ENCODE measurements around the gene FGF14. TPM values are rescaled to one million over a fixed set of nuclear protein-coding genes. Genes with fewer than 3 reads are reported as not detected.

FGF14 gene
- total and polyA plus RNA-seq, 4 donors = 19.3 to 59.7 (median 38.0) TPM

DNA sequence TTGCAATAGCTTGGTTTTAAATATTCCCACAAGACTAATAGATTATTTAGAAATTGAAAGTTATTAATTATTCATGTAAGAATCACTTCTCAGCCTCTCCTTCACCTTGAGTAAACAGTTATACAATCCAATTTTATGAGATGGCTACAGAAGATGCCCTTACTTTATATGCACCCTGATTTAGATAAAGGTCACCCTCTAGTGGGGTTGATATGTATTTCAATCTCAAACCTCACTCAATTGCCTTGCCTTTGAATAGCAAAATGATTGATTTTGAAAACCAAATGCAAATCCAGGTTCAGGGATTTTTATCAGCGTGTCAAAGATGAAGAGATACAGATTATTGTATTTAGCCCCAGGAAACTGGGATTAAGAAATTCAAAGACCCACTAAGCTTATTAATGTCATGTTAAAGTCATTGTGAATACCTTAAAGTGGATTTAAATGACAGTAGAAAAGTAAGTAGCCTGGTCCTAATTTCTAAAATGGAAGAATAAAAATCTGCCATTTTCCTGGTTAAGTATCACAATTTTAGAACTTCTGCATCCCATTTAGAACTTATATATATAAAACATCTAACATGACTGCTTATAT is 644.3 kb downstream of the FGF14 start:
- Histone ChIP-seq H3K27me3 (ENCODE audit: control insufficient read depth, insufficient read depth, low read length) (no peaks in the 10 kb centered on the region), H3K27ac (ENCODE audit: low read depth, low read length) (no peak overlapping the region), H3K36me3 (ENCODE audit: control insufficient read depth, insufficient read depth, low read length) (no peaks in the 10 kb centered on the region), H3K4me1 (ENCODE audit: control insufficient read depth, insufficient read depth, low read length) (no peaks in the 10 kb centered on the region), H3K9me3 (ENCODE audit: control insufficient read depth, insufficient read depth, low read length) (no peaks in the 10 kb centered on the region), H3K4me3 (ENCODE audit: low read depth, low read length) (no peak overlapping the region)
- peak in 3 of 6 donors; percentile 22 to 83 (median 49) for DNase-seq (ENCODE audit: low read depth in 4 of 6, low spot score in 6 of 6)
- WGBS (ENCODE audit: insufficient coverage) = no CpG with 5 or more reads among the region's 1 CpG

DNA sequence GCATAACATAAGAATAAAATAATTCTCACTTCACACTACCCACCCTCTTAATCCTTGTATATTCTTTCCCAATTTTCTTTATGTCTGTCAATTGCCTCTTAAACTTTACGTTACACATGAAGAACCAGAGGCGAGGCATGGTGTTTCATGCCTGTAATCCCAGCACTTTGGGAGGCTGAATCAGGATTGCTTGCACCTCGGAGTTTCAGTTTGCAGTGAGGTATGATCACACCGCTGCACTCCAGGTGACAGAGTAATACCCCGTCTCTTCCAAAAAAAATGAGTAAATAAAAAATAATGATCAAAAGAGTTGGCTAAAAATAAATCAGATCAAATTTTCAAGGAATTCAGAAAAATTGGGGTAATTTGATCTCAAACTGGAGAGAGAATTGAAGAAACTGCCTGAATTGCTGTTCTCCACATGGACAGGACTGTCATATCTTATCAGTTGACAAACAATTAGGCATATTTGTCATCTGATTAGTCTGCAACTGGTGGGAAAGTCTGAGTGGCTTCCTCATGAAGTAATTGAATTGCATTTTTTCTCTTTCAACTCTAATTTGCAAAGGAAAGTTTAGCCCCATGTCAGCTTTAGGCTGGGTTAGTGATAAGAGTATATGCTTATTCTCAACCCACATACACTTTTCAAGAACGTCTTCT is 646.5 kb downstream of the FGF14 start:
- no peaks in the 10 kb centered on the region for H3K36me3 ChIP-seq (ENCODE audit: control insufficient read depth, insufficient read depth, low read length)
- H3K27me3 ChIP-seq (ENCODE audit: control insufficient read depth, insufficient read depth, low read length) = no peaks in the 10 kb centered on the region
- WGBS (ENCODE audit: insufficient coverage) = 90% methylated on average over 3 of the region's 6 CpGs
- no peak overlapping the region for H3K4me3 ChIP-seq (ENCODE audit: low read depth, low read length)
- DNase-seq (ENCODE audit: low read depth in 4 of 6, low spot score in 6 of 6) = no peak
- H3K9me3 ChIP-seq (ENCODE audit: control insufficient read depth, insufficient read depth, low read length) = no peaks in the 10 kb centered on the region
- H3K27ac ChIP-seq (ENCODE audit: low read depth, low read length) = no peak overlapping the region
- H3K4me1 ChIP-seq (ENCODE audit: control insufficient read depth, insufficient read depth, low read length) = no peaks in the 10 kb centered on the region

DNA sequence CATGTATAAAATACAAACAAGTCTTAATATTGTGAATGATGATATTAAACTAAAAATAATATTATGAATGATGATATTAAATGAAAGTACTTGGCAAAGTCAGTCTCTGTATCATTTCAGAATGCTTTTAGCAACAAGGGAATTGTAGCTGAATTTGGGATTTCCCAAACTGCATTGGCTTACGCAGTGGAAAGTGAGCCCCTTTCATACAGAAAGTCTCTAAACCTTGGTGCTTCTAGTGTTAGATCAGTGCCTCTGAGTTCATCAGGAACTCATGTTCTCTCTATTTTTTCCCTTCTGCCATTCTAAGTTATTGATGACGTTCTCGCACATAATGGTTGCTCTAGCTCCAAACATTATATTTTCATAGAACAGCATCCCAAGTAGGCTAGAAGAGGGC is 649.4 kb downstream of the FGF14 start:
- Histone ChIP-seq H3K36me3 (ENCODE audit: control insufficient read depth, insufficient read depth, low read length) (no peaks in the 10 kb centered on the region), H3K4me1 (ENCODE audit: control insufficient read depth, insufficient read depth, low read length) (no peaks in the 10 kb centered on the region), H3K4me3 (ENCODE audit: low read depth, low read length) (no peak overlapping the region), H3K27me3 (ENCODE audit: control insufficient read depth, insufficient read depth, low read length) (no peaks in the 10 kb centered on the region), H3K9me3 (ENCODE audit: control insufficient read depth, insufficient read depth, low read length) (no peaks in the 10 kb centered on the region), H3K27ac (ENCODE audit: low read depth, low read length) (no peak overlapping the region)
- WGBS (ENCODE audit: insufficient coverage) = 100% methylated on average over 1 of the region's 3 CpGs
- DNase-seq (ENCODE audit: low read depth in 4 of 6, low spot score in 6 of 6) = no peak

DNA sequence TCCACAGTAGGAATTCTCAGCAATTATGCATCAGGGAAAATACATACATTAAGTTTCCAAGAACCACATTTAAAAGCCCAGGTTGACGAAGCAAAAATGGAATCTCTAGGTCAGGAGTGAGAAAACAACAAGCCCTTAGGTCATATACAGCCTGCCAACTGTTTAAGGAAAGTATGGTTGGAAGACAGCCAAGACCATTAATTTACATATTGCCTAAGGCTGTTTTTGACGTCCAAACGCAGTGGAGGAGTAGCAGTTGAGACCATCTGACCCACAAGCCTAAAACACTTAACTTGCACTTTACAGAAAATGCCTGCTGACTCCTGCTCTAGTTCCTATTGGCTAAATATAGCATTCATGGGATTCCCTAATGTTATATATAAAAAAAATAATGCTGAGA is 650.4 kb downstream of the FGF14 start:
- no peaks in the 10 kb centered on the region for H3K36me3 ChIP-seq (ENCODE audit: control insufficient read depth, insufficient read depth, low read length)
- no peaks in the 10 kb centered on the region for H3K27me3 ChIP-seq (ENCODE audit: control insufficient read depth, insufficient read depth, low read length)
- no peaks in the 10 kb centered on the region for H3K9me3 ChIP-seq (ENCODE audit: control insufficient read depth, insufficient read depth, low read length)
- no peaks in the 10 kb centered on the region for H3K4me1 ChIP-seq (ENCODE audit: control insufficient read depth, insufficient read depth, low read length)
- DNase-seq (ENCODE audit: low read depth in 4 of 6, low spot score in 6 of 6) = peak in 2 of 6 donors; percentile 42 to 85
- no CpG with 5 or more reads among the region's 3 CpGs for WGBS (ENCODE audit: insufficient coverage)
- no peak overlapping the region for H3K4me3 ChIP-seq (ENCODE audit: low read depth, low read length)
- H3K27ac ChIP-seq (ENCODE audit: low read depth, low read length) = no peak overlapping the region

DNA sequence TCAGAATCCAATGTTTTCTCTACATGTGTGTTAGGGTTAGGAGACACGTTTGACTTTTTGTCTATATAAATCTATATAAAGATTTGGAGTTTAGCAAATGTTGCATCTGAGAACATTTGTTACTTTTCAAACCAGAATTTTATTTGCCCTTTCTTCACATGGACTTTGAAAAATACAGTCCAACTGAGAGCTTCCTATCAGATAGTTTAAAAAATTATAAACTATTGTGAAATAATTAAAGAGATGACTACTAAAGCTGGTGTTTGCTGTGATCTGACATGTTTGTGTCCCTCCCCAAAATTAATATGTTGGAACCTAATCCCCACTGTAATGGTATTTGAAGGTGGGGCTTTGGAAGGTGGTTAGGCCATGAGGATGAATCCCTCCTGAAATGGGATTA is 652.3 kb downstream of the FGF14 start:
- H3K9me3 ChIP-seq (ENCODE audit: control insufficient read depth, insufficient read depth, low read length) = no peaks in the 10 kb centered on the region
- no CpG with 5 or more reads among the region's 1 CpG for WGBS (ENCODE audit: insufficient coverage)
- DNase-seq (ENCODE audit: low read depth in 4 of 6, low spot score in 6 of 6) = no peak
- H3K27ac ChIP-seq (ENCODE audit: low read depth, low read length) = no peak overlapping the region
- H3K27me3 ChIP-seq (ENCODE audit: control insufficient read depth, insufficient read depth, low read length) = no peaks in the 10 kb centered on the region
- H3K4me3 ChIP-seq (ENCODE audit: low read depth, low read length) = no peak overlapping the region
- H3K36me3 ChIP-seq (ENCODE audit: control insufficient read depth, insufficient read depth, low read length) = no peaks in the 10 kb centered on the region
- no peaks in the 10 kb centered on the region for H3K4me1 ChIP-seq (ENCODE audit: control insufficient read depth, insufficient read depth, low read length)

DNA sequence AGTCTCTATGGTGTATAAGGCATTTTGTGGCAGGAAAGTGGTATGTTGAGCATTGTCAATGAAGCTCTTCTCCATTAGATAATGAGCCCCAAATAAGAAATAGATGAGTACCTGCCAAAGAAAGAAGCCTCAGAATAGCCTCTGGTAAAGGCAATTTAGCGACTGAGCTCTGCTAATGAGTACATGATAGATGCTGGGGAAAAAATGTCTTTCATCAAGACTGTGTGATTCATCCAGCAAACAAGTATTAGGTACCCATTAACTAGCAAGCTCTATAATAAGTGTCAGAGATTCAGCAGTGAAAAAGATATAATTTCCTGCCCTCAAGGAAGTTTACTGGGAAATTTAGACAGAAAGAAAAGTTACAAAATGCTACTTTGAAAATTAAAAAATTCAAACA is 654.8 kb downstream of the FGF14 start:
- no CpG with 5 or more reads among the region's 1 CpG for WGBS (ENCODE audit: insufficient coverage)

DNA sequence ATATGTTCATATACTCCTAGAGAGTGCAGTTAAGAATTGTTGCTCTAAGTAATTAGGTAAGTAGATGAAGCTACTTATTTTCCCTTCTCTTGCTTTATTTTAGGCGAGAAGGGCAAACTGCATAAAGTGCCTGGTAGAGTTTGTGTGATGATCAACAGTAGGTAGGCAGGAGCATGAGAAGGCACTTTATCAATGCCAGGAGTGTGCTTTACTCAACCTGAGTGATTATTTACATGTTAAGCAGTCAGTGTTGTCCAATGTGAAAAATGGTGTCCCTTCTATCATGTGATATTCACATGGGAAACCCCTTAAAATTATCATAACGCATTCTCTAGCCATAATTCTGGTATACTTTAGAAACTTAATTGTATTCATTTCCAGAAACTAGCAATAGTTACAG is 655.3 kb downstream of the FGF14 start:
- Histone ChIP-seq H3K9me3 (ENCODE audit: control insufficient read depth, insufficient read depth, low read length) (no peaks in the 10 kb centered on the region), H3K27me3 (ENCODE audit: control insufficient read depth, insufficient read depth, low read length) (no peaks in the 10 kb centered on the region), H3K4me3 (ENCODE audit: low read depth, low read length) (no peak overlapping the region), H3K36me3 (ENCODE audit: control insufficient read depth, insufficient read depth, low read length) (no peaks in the 10 kb centered on the region), H3K27ac (ENCODE audit: low read depth, low read length) (no peak overlapping the region), H3K4me1 (ENCODE audit: control insufficient read depth, insufficient read depth, low read length) (no peaks in the 10 kb centered on the region)
- no peak for DNase-seq (ENCODE audit: low read depth in 4 of 6, low spot score in 6 of 6)
- no CpG with 5 or more reads among the region's 2 CpGs for WGBS (ENCODE audit: insufficient coverage)

More for the DNA sequence above, 654.8 kb downstream of the FGF14 start:
- Histone ChIP-seq H3K4me3 (ENCODE audit: low read depth, low read length) (no peak overlapping the region), H3K27ac (ENCODE audit: low read depth, low read length) (no peak overlapping the region), H3K27me3 (ENCODE audit: control insufficient read depth, insufficient read depth, low read length) (no peaks in the 10 kb centered on the region), H3K9me3 (ENCODE audit: control insufficient read depth, insufficient read depth, low read length) (no peaks in the 10 kb centered on the region), H3K36me3 (ENCODE audit: control insufficient read depth, insufficient read depth, low read length) (no peaks in the 10 kb centered on the region), H3K4me1 (ENCODE audit: control insufficient read depth, insufficient read depth, low read length) (no peaks in the 10 kb centered on the region)
- no peak for DNase-seq (ENCODE audit: low read depth in 4 of 6, low spot score in 6 of 6)

DNA sequence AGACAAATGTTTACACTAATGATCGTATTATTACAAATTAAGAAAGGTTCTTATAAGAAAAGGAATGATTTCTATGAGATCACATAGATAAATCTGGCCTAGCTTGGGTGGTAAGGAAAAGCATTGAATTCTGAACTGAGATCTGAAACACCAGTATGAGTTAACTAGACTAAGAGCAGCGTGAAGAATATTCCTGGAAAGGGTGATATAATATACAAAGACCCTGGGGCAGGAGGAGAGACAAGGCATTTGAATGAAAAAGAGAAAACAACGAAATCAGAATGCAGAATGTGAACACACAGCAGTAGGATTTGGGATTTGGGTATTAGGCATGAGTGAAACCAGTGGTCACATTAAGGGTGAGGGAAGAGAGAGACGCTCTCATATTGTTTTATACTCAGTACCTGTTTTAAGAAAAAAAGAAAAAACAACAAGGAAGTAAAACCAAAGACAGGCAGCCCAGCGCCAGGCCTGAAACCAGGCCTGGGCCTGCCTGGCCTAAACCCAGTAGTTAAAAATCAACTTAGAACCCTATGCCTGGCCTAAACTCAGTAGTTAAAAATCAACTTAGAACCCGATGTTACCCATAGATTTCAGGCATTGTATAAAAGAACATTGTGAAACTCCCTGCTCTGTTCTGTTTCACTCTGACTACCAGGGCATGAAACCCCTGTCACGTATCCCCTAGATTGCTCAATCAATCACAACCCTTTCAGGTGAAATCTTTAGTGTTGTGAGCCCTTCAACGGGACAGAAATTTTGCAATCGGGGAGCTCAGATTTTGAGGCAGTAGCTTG is 662.3 kb downstream of the FGF14 start:
- WGBS (ENCODE audit: insufficient coverage) = 71% methylated on average over 6 of the region's 9 CpGs
- no peak overlapping the region for H3K4me3 ChIP-seq (ENCODE audit: low read depth, low read length)
- H3K27ac ChIP-seq (ENCODE audit: low read depth, low read length) = no peak overlapping the region
- no peaks in the 10 kb centered on the region for H3K4me1 ChIP-seq (ENCODE audit: control insufficient read depth, insufficient read depth, low read length)
- no peaks in the 10 kb centered on the region for H3K9me3 ChIP-seq (ENCODE audit: control insufficient read depth, insufficient read depth, low read length)
- H3K27me3 ChIP-seq (ENCODE audit: control insufficient read depth, insufficient read depth, low read length) = no peaks in the 10 kb centered on the region
- no peak for DNase-seq (ENCODE audit: low read depth in 4 of 6, low spot score in 6 of 6)
- no peaks in the 10 kb centered on the region for H3K36me3 ChIP-seq (ENCODE audit: control insufficient read depth, insufficient read depth, low read length)

DNA sequence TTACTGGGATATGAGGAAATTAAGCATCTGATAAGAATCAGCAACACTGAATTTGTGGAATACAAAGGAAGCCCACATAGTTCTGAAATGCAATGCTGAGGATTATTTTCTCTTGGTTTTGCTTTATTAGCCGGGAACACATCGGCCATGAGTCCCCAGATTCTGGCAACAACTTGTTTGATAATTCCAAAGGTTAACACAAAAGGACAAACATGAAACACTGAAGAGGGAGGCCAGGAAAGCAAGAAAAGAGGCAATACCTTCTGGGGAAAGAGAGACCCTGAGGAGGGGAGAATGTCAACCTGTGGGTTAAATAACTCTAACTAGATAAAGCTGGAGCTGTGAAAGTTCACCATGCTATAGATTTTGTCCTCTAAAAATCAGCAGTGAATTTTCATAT is 663.5 kb downstream of the FGF14 start:
- WGBS (ENCODE audit: insufficient coverage) = no CpG with 5 or more reads among the region's 2 CpGs
- H3K9me3 ChIP-seq (ENCODE audit: control insufficient read depth, insufficient read depth, low read length) = no peaks in the 10 kb centered on the region

More for the DNA sequence above, 663.5 kb downstream of the FGF14 start:
- no peaks in the 10 kb centered on the region for H3K4me1 ChIP-seq (ENCODE audit: control insufficient read depth, insufficient read depth, low read length)
- H3K4me3 ChIP-seq (ENCODE audit: low read depth, low read length) = no peak overlapping the region
- no peaks in the 10 kb centered on the region for H3K27me3 ChIP-seq (ENCODE audit: control insufficient read depth, insufficient read depth, low read length)
- no peak overlapping the region for H3K27ac ChIP-seq (ENCODE audit: low read depth, low read length)
- DNase-seq (ENCODE audit: low read depth in 4 of 6, low spot score in 6 of 6) = no peak
- no peaks in the 10 kb centered on the region for H3K36me3 ChIP-seq (ENCODE audit: control insufficient read depth, insufficient read depth, low read length)

All from spinal cord (tissue), 10 donors.